Ascending aorta (tissue), 2 donors: ENCODE measurements around the gene TES. TPM values are rescaled to one million over a fixed set of nuclear protein-coding genes. Genes with fewer than 3 reads are reported as not detected.

Experiments used
- DNase-seq, 2 donors: peaks; one replicate each; pipeline ENCODE4 v3.0.0-alpha.2; 2019; ENCODE audit warnings: low spot score in 2 of 2
- H3K27ac ChIP-seq, 2 donors: fragments of 200-600 bp; sonication (generic); one replicate each; pipeline ENCODE4 v1.5.1; 2016 to 2017; ENCODE audit warnings: mild to moderate bottlenecking in 1 of 2
- H3K27me3 ChIP-seq: fragments of 200-600 bp; sonication (generic); one replicate; pipeline ENCODE4 v1.5.1; 2017
- H3K36me3 ChIP-seq, 2 donors: fragments of 200-600 bp; sonication (generic); one replicate each; pipeline ENCODE4 v1.5.1; 2016
- H3K4me1 ChIP-seq, 2 donors: fragments of 200-600 bp; sonication (generic); one replicate each; pipeline ENCODE4 v1.5.1; 2016 to 2017; ENCODE audit warnings: mild to moderate bottlenecking in 1 of 2
- H3K4me3 ChIP-seq, 2 donors: fragments of 200-600 bp; sonication (generic); one replicate each; pipeline ENCODE4 v1.5.1; 2016 to 2017; ENCODE audit warnings: mild to moderate bottlenecking in 1 of 2
- H3K9me3 ChIP-seq, 2 donors: fragments of 200-600 bp; sonication (generic); one replicate each; pipeline ENCODE4 v1.5.1; 2016
- CTCF ChIP-seq, 3 experiments: fragments of 200-600 bp in 2 of 3; fragments of 450-650 bp in 1 of 3; sonication (generic) in 2 of 3; IDR thresholded peaks; one replicate each; pipeline ENCODE4 v1.5.1; 2016 to 2019; ENCODE audit warnings: antibody characterized with exemption in 3 of 3, mild to moderate bottlenecking in 1 of 3, moderate library complexity in 1 of 3
- intact Hi-C: fragments of 100-400 bp; cut with DNase I; formaldehyde crosslinking; loops from one replicate; pipeline ENCODE4 v1.15.1; 2023
- total RNA-seq: library from RNA; depleted of rRNA; stranded (reverse); fragments of >200 nt; gene quantifications from one replicate; pipeline ENCODE4 v1.1.0, GENCODE V29; 2016

Gene TES
- total RNA-seq, 1 donor from 2014 or later: 108 TPM

GRCh38 chr7:116211913-116212596 lies 1.7 kb downstream of the TES start:
- no peak for TF ChIP-seq CTCF (IDR thresholded peaks at IDR 0.05)
- Histone ChIP-seq H3K27me3 (no peaks in the 10 kb centered on the region), H3K36me3 (no peaks in the 10 kb centered on the region), H3K4me1 (peaks cover 5 to 30% of the 10 kb centered on the region in 2 donors), H3K9me3 (no peaks in the 10 kb centered on the region), H3K4me3 (peak overlapping the region; percentile 85 to 89), H3K27ac (peak overlapping the region; percentile 91 to 99)
- DNase-seq: no peak
- intact Hi-C loops: loop anchor here (2.0 to 5.0 kb wide), 2 partner anchors 19 to 315 kb away; partner anchors contain the start of gene CAV1

- Histone ChIP-seq H3K27me3 (no peaks in the 10 kb centered on the region), H3K4me1 (peaks cover 5 to 38% of the 10 kb centered on the region in 2 donors), H3K9me3 (no peaks in the 10 kb centered on the region), H3K27ac (peak overlapping the region; percentile 91 to 99), H3K4me3 (peak overlapping the region; percentile 85 to 89), H3K36me3 (no peaks in the 10 kb centered on the region)
- intact Hi-C loops: loop anchor here (5.0 kb wide), 1 partner anchor 314 kb away; the partner anchor contains the start of gene CAV1
- no peak for DNase-seq
- no peak for TF ChIP-seq CTCF (IDR thresholded peaks at IDR 0.05)
Observed at GRCh38 chr7:116212869-116213268, 2.5 kb downstream of the TES start.

- intact Hi-C loops: loop anchor here (5.0 kb wide), 1 partner anchor 314 kb away; the partner anchor contains the start of gene CAV1
- H3K36me3 ChIP-seq: no peaks in the 10 kb centered on the region
- H3K27me3 ChIP-seq: no peaks in the 10 kb centered on the region
- H3K4me3 ChIP-seq: peak overlapping the region; percentile 85 to 89
- no peaks in the 10 kb centered on the region for H3K9me3 ChIP-seq
- H3K27ac ChIP-seq: peak overlapping the region; percentile 91 to 99
- no peak for DNase-seq
- no peak for TF ChIP-seq CTCF (IDR thresholded peaks at IDR 0.05)
- peaks cover 5 to 42% of the 10 kb centered on the region in 2 donors for H3K4me1 ChIP-seq
Observed at GRCh38 chr7:116213361-116214130, 3.2 kb downstream of the TES start.

- Histone ChIP-seq H3K4me3 (peak overlapping the region in 1 of 2 donors; percentile 85), H3K27ac (peak overlapping the region; percentile 91 to 99), H3K36me3 (no peaks in the 10 kb centered on the region), H3K27me3 (no peaks in the 10 kb centered on the region), H3K4me1 (peaks cover 5 to 56% of the 10 kb centered on the region in 2 donors), H3K9me3 (no peaks in the 10 kb centered on the region)
- no peak for TF ChIP-seq CTCF (IDR thresholded peaks at IDR 0.05)
- intact Hi-C loops: loop anchor here (5.0 kb wide), 1 partner anchor 312 kb away; the partner anchor contains the start of gene CAV1
- no peak for DNase-seq
Observed at GRCh38 chr7:116214921-116215320, 4.6 kb downstream of the TES start.

GRCh38 chr7:116215551-116215950 lies 5.2 kb downstream of the TES start:
- H3K4me1 ChIP-seq: peaks cover 5 to 62% of the 10 kb centered on the region in 2 donors
- no peaks in the 10 kb centered on the region for H3K36me3 ChIP-seq
- H3K9me3 ChIP-seq: no peaks in the 10 kb centered on the region
- H3K27me3 ChIP-seq: no peaks in the 10 kb centered on the region
- no peak for TF ChIP-seq CTCF (IDR thresholded peaks at IDR 0.05)
- intact Hi-C loops: no loop called here
- H3K27ac ChIP-seq: peak overlapping the region; percentile 91 to 99
- no peak for DNase-seq
- no peak overlapping the region for H3K4me3 ChIP-seq
